Trophoblast cell (in vitro differentiated cells and primary cell): ENCODE data around the gene PRKCB.
"Not testable (repeated sequence)": the region's sequence is repeated elsewhere in the genome, so short reads cannot be mapped to it uniquely, and the experiment has no call there.

Experiments
- DNase-seq, 2 donors: peaks; one replicate each; pipeline ENCODE4 v3.0.0-alpha.2; 2016
- H2AFZ ChIP-seq: 2 replicates; pipeline ENCODE4 v1.6.1; 2013; ENCODE audit warnings: low read length, moderate library complexity, mild to moderate bottlenecking; ENCODE audit not compliant: insufficient read depth, poor library complexity
- H2AK5ac ChIP-seq: 2 replicates; pipeline ENCODE4 v1.6.1; 2013; ENCODE audit warnings: mild to moderate bottlenecking, low read length
- H2BK120ac ChIP-seq: 2 replicates; pipeline ENCODE4 v1.6.1; 2013; ENCODE audit warnings: low read length, mild to moderate bottlenecking, moderate library complexity; ENCODE audit not compliant: insufficient read depth, poor library complexity
- H2BK12ac ChIP-seq: 2 replicates; pipeline ENCODE4 v1.6.1; 2013; ENCODE audit warnings: mild to moderate bottlenecking, low read length, moderate library complexity
- H2BK5ac ChIP-seq: 2 replicates; pipeline ENCODE4 v1.6.1; 2013; ENCODE audit warnings: low read length, low read depth, moderate library complexity, mild to moderate bottlenecking; ENCODE audit not compliant: poor library complexity
- H3K14ac ChIP-seq: 2 replicates; pipeline ENCODE4 v1.6.1; 2013; ENCODE audit warnings: mild to moderate bottlenecking, low read length
- H3K18ac ChIP-seq: 2 replicates; pipeline ENCODE4 v1.6.1; 2013; ENCODE audit warnings: mild to moderate bottlenecking, low read length
- H3K23ac ChIP-seq: 2 replicates; pipeline ENCODE4 v1.6.1; 2013; ENCODE audit warnings: low read length
- H3K27ac ChIP-seq: 2 replicates; pipeline ENCODE4 v1.5.1; 2013; ENCODE audit warnings: low read depth, mild to moderate bottlenecking, inconsistent platforms, low read length, moderate library complexity
- H3K27me3 ChIP-seq: 2 replicates; pipeline ENCODE4 v1.6.1; 2013; ENCODE audit warnings: inconsistent platforms, mild to moderate bottlenecking, low read length, moderate library complexity; ENCODE audit not compliant: insufficient read depth
- H3K36me3 ChIP-seq, 2 experiments: 1 replicate in 1 of 2; 2 replicates in 1 of 2; pipeline ENCODE4 v1.6.1; 2013; ENCODE audit warnings: low read length in 2 of 2, mild to moderate bottlenecking in 2 of 2, moderate library complexity in 1 of 2; ENCODE audit not compliant: insufficient read depth in 2 of 2, control insufficient read depth in 1 of 2
- H3K4ac ChIP-seq: 2 replicates; pipeline ENCODE4 v1.6.1; 2013; ENCODE audit warnings: low read depth, mild to moderate bottlenecking, low read length, moderate library complexity
- H3K4me1 ChIP-seq, 2 experiments: 1 replicate in 1 of 2; 2 replicates in 1 of 2; pipeline ENCODE4 v1.6.1; 2013; ENCODE audit warnings: low read length in 2 of 2, mild to moderate bottlenecking in 2 of 2, moderate library complexity in 1 of 2; ENCODE audit not compliant: insufficient read depth in 2 of 2, control insufficient read depth in 1 of 2
- H3K4me2 ChIP-seq: 2 replicates; pipeline ENCODE4 v1.6.1; 2013; ENCODE audit warnings: inconsistent platforms, mild to moderate bottlenecking, low read length, moderate library complexity
- H3K4me3 ChIP-seq: 2 replicates; pipeline ENCODE4 v1.5.1; 2013; ENCODE audit warnings: mild to moderate bottlenecking, low read depth, low read length, inconsistent platforms
- H3K79me1 ChIP-seq: one replicate; pipeline ENCODE4 v1.6.1; 2013; ENCODE audit warnings: low read length
- H3K79me2 ChIP-seq: 2 replicates; pipeline ENCODE4 v1.6.1; 2013; ENCODE audit warnings: low read length, mild to moderate bottlenecking; ENCODE audit not compliant: control insufficient read depth, insufficient read depth, poor library complexity
- H3K9ac ChIP-seq: 2 replicates; pipeline ENCODE4 v1.6.1; 2013; ENCODE audit warnings: mild to moderate bottlenecking, low read length
- H3K9me3 ChIP-seq: 2 replicates; pipeline ENCODE4 v1.6.1; 2013; ENCODE audit warnings: low read depth, mild to moderate bottlenecking, control low read depth, inconsistent platforms, low read length; ENCODE audit not compliant: insufficient read depth
- H4K12ac ChIP-seq: 2 replicates; pipeline ENCODE4 v1.6.1; 2013; ENCODE audit warnings: low read depth, mild to moderate bottlenecking, low read length, moderate library complexity
- H4K8ac ChIP-seq: 2 replicates; pipeline ENCODE4 v1.6.1; 2013; ENCODE audit warnings: low read depth, mild to moderate bottlenecking, low read length, moderate library complexity
- H4K91ac ChIP-seq: one replicate; pipeline ENCODE4 v1.6.1; 2013; ENCODE audit warnings: low read depth, mild to moderate bottlenecking, low read length, moderate library complexity
- WGBS: extraction: QIAGEN DNeasy Blood & Tissue Kit; methylation state at CpG from one replicate; pipeline ENCODE4 v1.1.7; 2013; ENCODE audit warnings: missing lambda C conversion rate; ENCODE audit not compliant: insufficient read length, insufficient coverage; ENCODE audit errors: extremely low coverage; 5-methylcytosine and 5-hydroxymethylcytosine counted together

PRKCB gene

GRCh38 chr16:24232936-24233335, 397.2 kb downstream of the PRKCB start:
- H3K27ac ChIP-seq: no peak overlapping the region
- WGBS: no CpG with 5 or more reads among the region's 2 CpGs
- no peak overlapping the region for H3K4me3 ChIP-seq
- H2BK5ac ChIP-seq: no peak overlapping the region
- no peaks in the 10 kb centered on the region for H3K9me3 ChIP-seq
- DNase-seq: no peak
- no peak overlapping the region for H2BK120ac ChIP-seq
- H3K27me3 ChIP-seq: no peaks in the 10 kb centered on the region
- H3K4ac ChIP-seq: no peak overlapping the region
- no peaks in the 10 kb centered on the region for H3K36me3 ChIP-seq
- no peaks in the 10 kb centered on the region for H3K4me1 ChIP-seq
- H4K12ac ChIP-seq: no peak overlapping the region
- no peak overlapping the region for H4K8ac ChIP-seq
- no peaks in the 10 kb centered on the region for H3K79me2 ChIP-seq
- no peaks in the 10 kb centered on the region for H3K79me1 ChIP-seq
- no peak overlapping the region for H3K9ac ChIP-seq
- H3K18ac ChIP-seq: no peak overlapping the region
- no peak overlapping the region for H4K91ac ChIP-seq
- no peak overlapping the region for H3K4me2 ChIP-seq
- no peak overlapping the region for H3K23ac ChIP-seq
- H2AK5ac ChIP-seq: no peak overlapping the region
- no peak overlapping the region for H2BK12ac ChIP-seq
- no peak overlapping the region for H2AFZ ChIP-seq
- no peak overlapping the region for H3K14ac ChIP-seq

GRCh38 chr16:24234737-24235136, 399.0 kb downstream of the PRKCB start:
- Histone ChIP-seq H3K18ac (no peak overlapping the region), H3K4me2 (no peak overlapping the region), H2BK120ac (no peak overlapping the region), H3K9ac (no peak overlapping the region), H2BK5ac (no peak overlapping the region), H3K4me1 (no peaks in the 10 kb centered on the region), H3K4ac (no peak overlapping the region), H3K79me2 (no peaks in the 10 kb centered on the region), H2AFZ (no peak overlapping the region), H3K14ac (no peak overlapping the region), H4K91ac (no peak overlapping the region), H4K8ac (no peak overlapping the region), H3K27me3 (no peaks in the 10 kb centered on the region), H3K27ac (no peak overlapping the region), H3K36me3 (no peaks in the 10 kb centered on the region), H2AK5ac (no peak overlapping the region), H4K12ac (no peak overlapping the region), H2BK12ac (no peak overlapping the region), H3K79me1 (no peaks in the 10 kb centered on the region), H3K23ac (no peak overlapping the region), H3K9me3 (peaks cover 2% of the 10 kb centered on the region), H3K4me3 (no peak overlapping the region)
- peak; percentile 29 to 50 for DNase-seq
- WGBS: no CpG with 5 or more reads among the region's 5 CpGs

- Histone ChIP-seq H4K12ac (no peak overlapping the region), H3K9ac (no peak overlapping the region), H2AFZ (no peak overlapping the region), H2BK120ac (no peak overlapping the region), H3K14ac (no peak overlapping the region), H3K4me1 (no peaks in the 10 kb centered on the region), H2AK5ac (no peak overlapping the region), H2BK12ac (no peak overlapping the region), H3K23ac (no peak overlapping the region), H2BK5ac (no peak overlapping the region), H3K27ac (no peak overlapping the region), H3K36me3 (no peaks in the 10 kb centered on the region), H3K4me2 (no peak overlapping the region), H4K8ac (no peak overlapping the region), H3K4me3 (no peak overlapping the region), H4K91ac (no peak overlapping the region), H3K79me2 (no peaks in the 10 kb centered on the region), H3K18ac (no peak overlapping the region), H3K79me1 (no peaks in the 10 kb centered on the region), H3K27me3 (no peaks in the 10 kb centered on the region), H3K9me3 (peaks cover 2% of the 10 kb centered on the region), H3K4ac (no peak overlapping the region)
- no peak for DNase-seq
- WGBS: no CpG with 5 or more reads among the region's 2 CpGs
Observed at GRCh38 chr16:24235806-24236205, 400.0 kb downstream of the PRKCB start.

GRCh38 chr16:24238846-24239245, 403.1 kb downstream of the PRKCB start:
- H3K14ac ChIP-seq, H4K12ac ChIP-seq, H3K4me2 ChIP-seq, H3K18ac ChIP-seq, H2BK120ac ChIP-seq, H4K91ac ChIP-seq, H3K4me3 ChIP-seq, H3K9ac ChIP-seq, H2BK12ac ChIP-seq, H3K9me3 ChIP-seq, H3K27ac ChIP-seq, H3K27me3 ChIP-seq, DNase-seq, H3K79me2 ChIP-seq, H2AK5ac ChIP-seq, H2AFZ ChIP-seq, H3K23ac ChIP-seq, H3K79me1 ChIP-seq, H3K36me3 ChIP-seq, H3K4ac ChIP-seq, H4K8ac ChIP-seq, H3K4me1 ChIP-seq, H2BK5ac ChIP-seq: not testable (repeated sequence)
- WGBS: no CpG with 5 or more reads among the region's 2 CpGs
